Choroid plexus epithelial cell (primary cell): ENCODE data around the gene PLEKHM3.

ENCODE experiments used
- DNase-seq: peaks from one replicate; pipeline ENCODE4 v3.0.0-alpha.2; 2010; ENCODE audit warnings: low read depth
- H3K4me3 ChIP-seq: 2 replicates; pipeline ENCODE4 v1.5.1; 2011; ENCODE audit warnings: low read depth, mild to moderate bottlenecking, control low read depth, low read length, moderate library complexity
- CTCF ChIP-seq: conservative IDR thresholded peaks from 2 replicates; pipeline ENCODE4 v1.5.1; 2011; ENCODE audit warnings: low read depth, mild to moderate bottlenecking, control low read depth, inconsistent platforms, low read length, moderate library complexity

PLEKHM3 gene

GRCh38 chr2:207819839-207820784 is 205.2 kb downstream of the PLEKHM3 start:
- no peak for DNase-seq
- no peak overlapping the region for H3K4me3 ChIP-seq
- TF ChIP-seq CTCF: no peak

GRCh38 chr2:207819021-207819797 is 206.1 kb downstream of the PLEKHM3 start:
- no peak overlapping the region for H3K4me3 ChIP-seq
- no peak for TF ChIP-seq CTCF
- DNase-seq: no peak

- no peak for DNase-seq
- no peak for TF ChIP-seq CTCF
- H3K4me3 ChIP-seq: no peak overlapping the region
These were observed 208.8 kb downstream of the PLEKHM3 start for GRCh38 chr2:207816546-207816945.

GRCh38 chr2:207815254-207815653 is 210.1 kb downstream of the PLEKHM3 start:
- H3K4me3 ChIP-seq: no peak overlapping the region
- DNase-seq: no peak
- no peak for TF ChIP-seq CTCF

GRCh38 chr2:207813942-207814341 is 211.4 kb downstream of the PLEKHM3 start:
- no peak for TF ChIP-seq CTCF
- DNase-seq: no peak
- H3K4me3 ChIP-seq: no peak overlapping the region

- H3K4me3 ChIP-seq: no peak overlapping the region
- DNase-seq: no peak
- TF ChIP-seq CTCF: peak; percentile 20
These were observed 212.0 kb downstream of the PLEKHM3 start for GRCh38 chr2:207813221-207813916.
